ENCODE results near the gene THEM5. TPM values are rescaled to one million over a fixed set of nuclear protein-coding genes. Genes with fewer than 3 reads are reported as not detected.

Gene THEM5
- total RNA-seq, 4 donors from 2014 or later = not detected

DNA sequence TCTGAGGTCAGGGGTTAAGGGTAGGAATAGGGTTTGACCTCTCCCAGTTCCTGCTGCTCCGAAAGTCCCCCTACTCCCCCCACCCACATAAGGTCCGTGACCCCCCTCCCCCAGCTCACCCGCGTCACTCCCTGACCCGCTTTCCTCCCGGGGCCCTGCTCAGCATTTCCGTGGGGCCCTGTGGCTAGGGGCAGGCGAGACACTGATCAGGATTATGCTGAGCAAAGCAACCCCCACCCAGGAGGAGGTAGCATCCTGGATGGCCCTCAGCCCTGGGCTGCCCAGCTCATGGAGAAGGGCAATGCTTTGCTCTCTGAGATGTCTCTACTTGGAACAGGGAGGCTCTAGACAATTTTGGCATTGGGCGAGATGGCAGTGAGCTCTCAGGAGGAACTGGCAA, 25.7 kb downstream of the THEM5 start:
- TF ChIP-seq, protein P1, sequence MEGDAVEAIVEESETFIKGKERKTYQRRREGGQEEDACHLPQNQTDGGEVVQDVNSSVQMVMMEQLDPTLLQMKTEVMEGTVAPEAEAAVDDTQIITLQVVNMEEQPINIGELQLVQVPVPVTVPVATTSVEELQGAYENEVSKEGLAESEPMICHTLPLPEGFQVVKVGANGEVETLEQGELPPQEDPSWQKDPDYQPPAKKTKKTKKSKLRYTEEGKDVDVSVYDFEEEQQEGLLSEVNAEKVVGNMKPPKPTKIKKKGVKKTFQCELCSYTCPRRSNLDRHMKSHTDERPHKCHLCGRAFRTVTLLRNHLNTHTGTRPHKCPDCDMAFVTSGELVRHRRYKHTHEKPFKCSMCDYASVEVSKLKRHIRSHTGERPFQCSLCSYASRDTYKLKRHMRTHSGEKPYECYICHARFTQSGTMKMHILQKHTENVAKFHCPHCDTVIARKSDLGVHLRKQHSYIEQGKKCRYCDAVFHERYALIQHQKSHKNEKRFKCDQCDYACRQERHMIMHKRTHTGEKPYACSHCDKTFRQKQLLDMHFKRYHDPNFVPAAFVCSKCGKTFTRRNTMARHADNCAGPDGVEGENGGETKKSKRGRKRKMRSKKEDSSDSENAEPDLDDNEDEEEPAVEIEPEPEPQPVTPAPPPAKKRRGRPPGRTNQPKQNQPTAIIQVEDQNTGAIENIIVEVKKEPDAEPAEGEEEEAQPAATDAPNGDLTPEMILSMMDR (IDR thresholded peaks at IDR 0.05) = no peak
- TF ChIP-seq POLR2A (IDR thresholded peaks at IDR 0.05) = no peak
- H3K27ac ChIP-seq = no peak overlapping the region
- WGBS, 2 donors = 69 to 83% methylated on average over 7 to 9 of the region's 9 CpGs
- no peaks in the 10 kb centered on the region for H3K27me3 ChIP-seq
- H3K4me1 ChIP-seq = peaks cover 42% of the 10 kb centered on the region in 2 donors
- intact Hi-C loops (cut with DNase I) = loop anchor here (10.0 kb wide), 1 partner anchor 243 kb away; no protein-coding TSS in a partner anchor
- no peaks in the 10 kb centered on the region for H3K9me3 ChIP-seq
- no peak overlapping the region for H3K4me3 ChIP-seq (replicated peaks in 1 of 3)
- no peaks in the 10 kb centered on the region for H3K36me3 ChIP-seq
- DNase-seq = no peak

DNA sequence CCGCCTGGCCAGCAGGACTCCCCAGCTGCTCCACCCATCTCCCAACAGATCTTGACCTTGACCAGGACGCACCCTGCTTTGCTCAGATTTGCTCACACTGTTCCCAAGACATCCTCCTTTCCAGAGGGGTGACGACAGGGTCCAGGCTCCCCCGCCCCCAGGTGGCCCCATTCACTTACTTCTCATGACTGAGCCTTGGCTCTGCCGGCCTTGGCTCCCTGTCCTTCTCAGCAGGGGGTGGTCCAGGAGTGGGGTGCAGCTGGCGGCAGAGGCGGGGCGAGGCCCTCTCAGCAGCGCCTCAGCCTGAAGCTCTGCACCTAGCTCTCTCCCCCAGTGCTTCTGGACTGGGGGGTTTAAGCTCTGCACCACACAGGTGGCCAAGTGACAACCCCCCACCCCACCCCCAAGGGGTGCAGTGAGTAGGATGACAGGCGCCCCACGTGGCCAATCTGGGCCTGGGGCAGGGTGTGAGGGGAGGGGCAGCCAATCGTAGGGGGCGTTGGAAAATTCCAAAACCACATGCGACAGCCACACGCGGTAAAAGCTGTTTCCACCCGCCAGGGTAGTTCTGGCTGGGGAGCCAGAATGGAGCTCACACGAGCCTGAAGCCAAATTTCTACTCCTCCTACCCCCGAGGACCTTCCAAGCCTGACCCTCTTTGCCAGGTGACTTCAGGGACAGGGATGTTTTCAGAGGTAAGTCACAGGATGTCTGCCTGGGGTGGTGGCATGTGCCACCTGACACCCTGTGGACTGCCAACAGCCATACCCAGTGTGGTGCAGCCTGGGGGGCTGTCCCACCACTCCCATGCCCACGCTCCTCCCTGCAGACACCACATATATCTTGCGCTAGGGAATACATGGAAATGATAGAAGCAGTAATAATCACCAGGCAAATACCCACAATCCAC, 27.5 kb downstream of the THEM5 start:
- no peak for TF ChIP-seq POLR2A (IDR thresholded peaks at IDR 0.05)
- TF ChIP-seq, protein P1 (IDR thresholded peaks at IDR 0.05) = no peak
- Histone ChIP-seq H3K4me3 (replicated peaks in 1 of 3) (no peak overlapping the region), H3K4me1 (peaks cover 33 to 37% of the 10 kb centered on the region in 2 donors), H3K36me3 (no peaks in the 10 kb centered on the region), H3K9me3 (no peaks in the 10 kb centered on the region), H3K27me3 (no peaks in the 10 kb centered on the region), H3K27ac (no peak overlapping the region)
- intact Hi-C loops (cut with DNase I) = loop anchor here (10.0 kb wide), 1 partner anchor 241 kb away; no protein-coding TSS in a partner anchor
- peak; percentile 40 to 57 for DNase-seq
- WGBS, 2 donors = 60 to 63% methylated on average over 13 to 18 of the region's 21 CpGs

DNA sequence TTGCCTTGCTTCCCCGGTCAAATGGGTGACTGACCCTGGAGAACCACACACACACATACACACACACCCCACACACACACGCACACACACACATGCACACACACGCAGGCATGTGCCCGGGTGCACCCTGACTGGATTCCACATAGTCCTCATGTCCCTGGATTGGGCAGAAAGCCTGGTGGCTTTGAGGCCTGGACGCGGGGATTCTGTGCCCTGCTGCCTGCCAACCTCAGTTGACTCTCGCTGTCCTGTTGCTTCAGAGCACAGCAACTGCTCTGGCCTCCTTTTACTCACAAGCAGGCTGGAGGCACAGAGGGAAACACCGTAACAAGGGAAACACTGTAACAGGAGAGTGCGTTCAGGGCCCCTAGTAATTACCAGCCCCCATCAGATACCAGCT, 28.3 kb downstream of the THEM5 start:
- 74 to 75% methylated on average over 8 to 9 of the region's 9 CpGs for WGBS, 2 donors
- H3K4me1 ChIP-seq = peaks cover 26 to 35% of the 10 kb centered on the region in 2 donors
- intact Hi-C loops (cut with DNase I) = loop anchor here (10.0 kb wide), 1 partner anchor 240 kb away; no protein-coding TSS in a partner anchor
- TF ChIP-seq, protein P1 (IDR thresholded peaks at IDR 0.05) = no peak
- no peak for TF ChIP-seq POLR2A (IDR thresholded peaks at IDR 0.05)
- no peaks in the 10 kb centered on the region for H3K27me3 ChIP-seq
- H3K4me3 ChIP-seq (replicated peaks in 1 of 3) = no peak overlapping the region
- H3K9me3 ChIP-seq = no peaks in the 10 kb centered on the region
- no peaks in the 10 kb centered on the region for H3K36me3 ChIP-seq
- no peak overlapping the region for H3K27ac ChIP-seq
- DNase-seq = peak in 1 of 2 donors; percentile 25

DNA sequence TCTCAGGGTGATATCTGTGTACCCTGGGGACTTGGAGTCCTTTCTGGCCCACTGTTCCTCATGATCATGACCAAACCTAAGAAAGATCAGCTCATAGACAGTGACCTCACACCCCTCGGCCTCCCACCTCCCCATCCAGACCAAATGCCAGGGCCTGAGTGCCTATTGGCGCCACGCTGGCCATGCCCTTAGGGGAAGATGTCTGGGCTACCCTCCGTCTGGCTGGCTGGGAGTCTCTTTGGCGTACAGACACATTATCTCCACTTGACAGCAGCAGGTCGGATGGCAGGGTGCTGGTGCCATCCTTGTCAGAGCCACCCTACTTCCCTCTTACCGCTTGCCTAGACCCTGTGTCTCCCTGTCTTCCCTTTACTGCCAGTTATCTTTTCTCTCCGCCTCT, 30.3 kb downstream of the THEM5 start:
- no peak overlapping the region for H3K4me3 ChIP-seq (replicated peaks in 1 of 3)
- no peaks in the 10 kb centered on the region for H3K9me3 ChIP-seq
- WGBS, 2 donors = 78 to 90% methylated on average over 8 of the region's 8 CpGs
- H3K27me3 ChIP-seq = no peaks in the 10 kb centered on the region
- H3K36me3 ChIP-seq = no peaks in the 10 kb centered on the region
- no peak overlapping the region for H3K27ac ChIP-seq
- DNase-seq = no peak
- TF ChIP-seq POLR2A (IDR thresholded peaks at IDR 0.05) = no peak
- TF ChIP-seq, protein P1 (IDR thresholded peaks at IDR 0.05) = no peak
- intact Hi-C loops (cut with DNase I) = loop anchor here (10.0 kb wide), 1 partner anchor 238 kb away; no protein-coding TSS in a partner anchor
- H3K4me1 ChIP-seq = peaks cover 9 to 15% of the 10 kb centered on the region in 2 donors

DNA sequence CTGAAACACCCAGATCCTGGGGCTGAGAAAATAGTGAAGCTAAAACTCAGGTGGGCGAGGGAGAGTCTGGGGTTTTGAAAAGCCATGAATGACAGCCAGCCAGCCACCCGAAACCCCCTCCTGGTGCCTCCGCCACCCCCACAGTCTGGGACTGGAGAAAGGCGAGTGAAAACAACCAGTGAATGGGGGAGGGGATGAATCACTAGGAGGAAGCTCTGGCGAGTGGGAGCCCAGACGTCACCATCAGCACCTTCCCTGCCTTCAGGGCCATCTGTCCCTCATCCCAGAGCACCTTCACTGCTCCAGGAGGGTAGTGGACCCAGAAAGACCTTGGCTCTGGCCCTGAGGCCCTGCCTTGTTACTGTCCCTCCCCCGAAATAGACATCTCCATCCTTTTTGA, 31.1 kb downstream of the THEM5 start:
- Histone ChIP-seq H3K36me3 (no peaks in the 10 kb centered on the region), H3K9me3 (no peaks in the 10 kb centered on the region), H3K4me3 (replicated peaks in 1 of 3) (no peak overlapping the region), H3K27me3 (no peaks in the 10 kb centered on the region), H3K27ac (no peak overlapping the region), H3K4me1 (peaks cover 9 to 12% of the 10 kb centered on the region in 2 donors)
- intact Hi-C loops (cut with DNase I) = loop anchor here (10.0 kb wide), 1 partner anchor 238 kb away; no protein-coding TSS in a partner anchor
- no peak for TF ChIP-seq POLR2A (IDR thresholded peaks at IDR 0.05)
- TF ChIP-seq, protein P1 (IDR thresholded peaks at IDR 0.05) = no peak
- DNase-seq = no peak
- 78 to 86% methylated on average over 7 of the region's 7 CpGs for WGBS, 2 donors
